NOMO-1 treated with DMSO at 0.1 percent for 48 hours (cell line): Measurements from ENCODE around the gene STING1.
"Not testable (repeated sequence)": the region's sequence is repeated elsewhere in the genome, so short reads cannot be mapped to it uniquely, and the experiment has no call there.

Experiments
- DNase-seq: peaks from one replicate; lab custom pipeline; 2025; ENCODE audit not compliant: unreplicated experiment; lab: John Stamatoyannopoulos, UW

STING1 gene

GRCh38 chr5:139503036-139503817, 20.7 kb upstream of the STING1 start:
- peak; percentile 13 for DNase-seq

DNA sequence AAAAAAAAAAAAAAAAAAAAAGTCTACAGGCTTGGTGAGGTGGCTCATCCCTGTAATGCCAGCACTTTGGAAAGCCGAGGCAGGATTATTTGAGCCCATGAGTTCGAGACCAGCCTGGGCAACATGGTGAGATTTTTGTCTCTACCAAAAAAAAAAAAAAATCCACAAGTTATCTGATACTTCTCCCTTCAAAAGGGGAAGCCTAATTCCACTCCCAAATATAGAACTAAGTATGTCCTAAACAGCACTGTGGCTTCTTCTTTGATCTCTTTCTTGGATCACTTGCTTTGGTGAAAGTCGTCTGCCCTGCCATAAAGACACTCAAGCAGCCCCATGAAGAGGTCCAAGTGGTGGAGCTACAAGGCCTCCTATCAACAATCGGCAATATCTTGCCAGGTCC, 18.8 kb upstream of the STING1 start:
- peak; percentile 31 for DNase-seq

DNA sequence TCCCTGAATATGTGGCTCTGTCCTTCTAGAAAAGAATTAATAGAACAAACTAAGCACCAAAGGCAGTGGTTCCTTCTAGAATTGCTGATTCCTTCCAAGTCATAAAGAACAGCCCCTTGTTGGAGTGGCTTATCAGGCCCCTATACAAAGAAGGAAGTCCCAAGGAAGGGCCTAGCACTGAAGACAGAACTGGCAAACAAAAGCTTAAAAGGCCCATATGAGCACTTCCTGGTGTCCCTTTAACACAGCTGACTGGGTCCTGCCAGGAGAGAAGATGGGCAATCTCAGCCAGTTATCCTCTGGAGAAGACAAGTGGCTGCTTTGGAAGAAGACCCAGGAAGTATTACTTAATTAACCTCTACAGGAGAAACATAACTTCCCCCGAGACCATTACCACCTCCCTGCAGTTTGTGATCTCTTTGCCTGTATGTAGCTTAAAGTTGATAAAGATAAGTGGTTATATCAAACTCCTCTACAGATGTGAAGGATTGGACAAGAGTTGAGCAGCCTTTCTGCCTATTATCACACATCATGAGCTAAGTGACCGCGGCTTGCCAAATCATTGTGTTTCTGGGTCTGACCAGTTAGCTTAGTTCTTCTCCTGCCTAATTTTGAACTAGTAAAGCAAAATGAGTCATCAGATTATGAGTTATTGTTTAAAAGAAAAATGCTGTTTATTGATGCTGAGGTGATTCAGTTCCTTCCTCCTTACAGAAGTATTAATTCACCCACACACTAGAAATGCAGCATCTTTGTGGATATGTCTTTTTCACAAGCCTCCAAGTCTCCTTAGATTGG, 13.3 kb upstream of the STING1 start:
- DNase-seq: peak; percentile 47

GRCh38 chr5:139494832-139495231, 12.3 kb upstream of the STING1 start:
- no peak for DNase-seq

- DNase-seq: no peak
These were observed 11.7 kb upstream of the STING1 start for GRCh38 chr5:139494256-139494655.

DNA sequence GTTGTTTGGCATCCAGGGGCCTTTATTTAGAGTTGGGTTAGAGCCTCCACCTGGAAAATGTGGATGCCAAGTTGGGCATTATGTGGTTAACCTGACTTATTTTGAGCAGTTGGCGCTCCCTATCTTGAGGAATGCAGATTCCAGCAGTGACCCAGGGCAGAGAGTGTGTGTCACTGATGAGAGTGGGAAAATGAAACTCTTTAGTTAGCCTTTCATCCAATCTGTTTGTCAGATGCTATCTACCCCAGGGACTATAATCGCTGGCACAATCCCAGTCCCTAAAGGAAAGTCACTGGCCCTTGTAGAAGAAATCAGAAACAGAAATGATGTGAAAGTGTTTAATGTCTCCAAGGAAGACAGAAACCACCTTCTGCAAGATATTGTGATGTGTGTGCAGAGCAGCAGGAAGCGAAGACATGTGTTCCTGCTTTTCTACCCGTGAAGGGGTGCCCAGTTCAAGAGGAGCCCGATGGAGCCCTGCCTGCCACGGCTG, 10.2 kb upstream of the STING1 start:
- DNase-seq: no peak

DNA sequence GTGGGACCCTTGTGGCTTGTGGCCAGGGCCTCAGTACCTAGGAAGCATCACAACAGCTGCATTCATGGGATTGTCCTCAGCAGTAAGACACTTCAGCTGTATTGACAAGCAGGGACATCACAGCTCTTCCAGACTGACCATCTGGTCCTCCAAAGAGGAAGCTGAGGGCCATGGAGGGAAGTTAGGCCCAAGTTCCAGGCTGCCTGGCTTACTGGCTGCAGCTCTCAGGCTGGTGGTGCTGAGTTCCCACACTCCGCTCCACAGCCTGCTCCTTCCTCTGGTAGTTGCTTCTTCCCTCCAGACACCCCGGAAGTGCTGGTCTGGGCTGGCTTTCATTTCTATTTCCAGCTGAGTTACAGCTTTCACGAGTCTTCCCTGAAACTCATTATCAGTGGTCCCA, 5.7 kb upstream of the STING1 start:
- no peak for DNase-seq

GRCh38 chr5:139486201-139486600, 3.6 kb upstream of the STING1 start:
- no peak for DNase-seq

- not testable (repeated sequence) for DNase-seq
These were observed 291 bp upstream of the STING1 start for GRCh38 chr5:139482890-139483208.

DNA sequence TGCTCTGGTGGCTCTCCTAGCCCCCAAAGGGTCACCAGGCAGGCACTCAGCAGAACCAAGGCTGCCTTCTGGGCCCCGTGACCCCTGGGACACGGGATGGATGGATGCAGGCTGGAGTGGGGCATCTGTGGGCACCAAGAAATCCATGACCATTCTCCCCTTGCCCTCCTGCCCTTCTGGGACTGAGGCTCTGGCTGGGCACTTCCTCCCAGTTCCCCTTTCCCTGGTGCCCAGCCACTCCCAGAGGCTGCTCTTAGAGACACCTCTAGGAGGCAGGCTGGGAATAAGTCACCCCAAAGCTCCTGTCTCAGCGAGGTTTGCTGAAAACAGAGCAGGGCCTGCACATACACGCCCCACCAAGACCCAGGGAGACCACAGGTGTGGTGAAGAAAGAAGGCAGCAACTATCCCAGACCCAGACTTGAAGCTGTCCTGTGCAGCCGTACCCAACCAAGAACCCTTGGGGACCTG, 943 bp downstream of the STING1 start:
- no peak for DNase-seq

DNA sequence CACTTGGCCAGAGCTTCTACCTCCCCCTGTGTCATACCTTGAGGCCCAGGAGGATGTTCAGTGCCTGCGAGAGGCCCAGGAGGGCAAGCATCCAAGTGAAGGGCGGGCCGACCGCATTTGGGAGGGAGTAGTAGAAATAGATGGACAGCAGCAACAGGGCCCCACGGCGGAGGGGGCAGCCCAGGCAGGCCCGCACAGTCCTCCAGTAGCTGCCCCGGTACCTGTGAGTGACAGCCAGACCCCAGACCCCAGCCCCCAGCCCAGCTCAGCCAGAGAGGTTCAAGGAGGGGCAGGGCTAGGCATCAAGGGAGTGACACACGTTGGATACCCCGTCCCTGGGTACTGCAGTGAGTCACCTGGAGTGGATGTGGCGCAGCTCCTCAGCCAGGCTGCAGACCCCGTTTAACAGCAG, 1.4 kb downstream of the STING1 start:
- no peak for DNase-seq

- not testable (repeated sequence) for DNase-seq
These were observed 2.8 kb downstream of the STING1 start for GRCh38 chr5:139479729-139480128.

GRCh38 chr5:139478657-139479423, 3.7 kb downstream of the STING1 start:
- not testable (repeated sequence) for DNase-seq

- no peak for DNase-seq
These were observed 6.5 kb downstream of the STING1 start for GRCh38 chr5:139475865-139476617.

DNA sequence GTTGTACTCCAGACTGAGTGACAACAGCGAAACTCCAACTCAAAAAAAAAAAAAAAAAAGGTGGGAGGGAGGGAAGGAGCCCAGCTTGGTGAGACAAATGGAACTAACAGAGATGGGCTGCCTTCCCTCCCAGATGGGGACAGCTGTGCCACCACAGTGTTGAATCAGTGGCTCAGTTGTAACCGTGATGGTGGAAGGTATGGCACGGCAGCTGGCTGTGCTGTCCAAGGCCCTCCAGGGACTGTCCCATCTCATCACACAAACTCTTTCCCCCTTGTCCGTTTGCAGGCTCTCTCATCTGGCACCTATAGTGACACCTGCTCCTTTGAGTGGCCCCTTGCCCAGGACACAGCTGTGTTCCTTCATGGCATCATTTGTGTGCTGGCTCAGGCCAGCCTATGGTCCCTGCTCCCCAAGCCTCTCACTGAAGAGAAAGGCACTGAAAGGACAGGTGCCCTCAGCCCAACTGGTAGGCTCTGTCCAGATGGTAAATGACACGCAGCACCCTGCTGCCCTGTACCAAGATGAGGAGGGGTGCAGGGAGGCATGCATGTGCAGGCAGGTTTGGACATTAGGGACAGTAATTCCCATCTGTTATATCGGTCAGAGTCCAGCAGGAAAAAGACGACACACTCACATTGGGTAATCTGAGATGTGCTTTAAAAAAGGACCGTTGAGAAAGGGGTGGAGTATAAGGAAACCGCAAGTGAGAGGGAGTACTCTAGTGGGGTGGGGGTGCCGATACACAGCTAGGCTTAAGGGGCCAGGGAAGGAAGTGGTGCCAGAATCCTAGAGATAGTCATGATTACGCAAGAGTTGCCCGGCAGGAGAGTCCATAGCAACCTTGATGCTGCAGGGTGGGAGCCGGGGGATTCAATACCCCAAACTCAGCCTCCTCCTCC, 7.4 kb downstream of the STING1 start:
- peak; percentile 99 for DNase-seq

DNA sequence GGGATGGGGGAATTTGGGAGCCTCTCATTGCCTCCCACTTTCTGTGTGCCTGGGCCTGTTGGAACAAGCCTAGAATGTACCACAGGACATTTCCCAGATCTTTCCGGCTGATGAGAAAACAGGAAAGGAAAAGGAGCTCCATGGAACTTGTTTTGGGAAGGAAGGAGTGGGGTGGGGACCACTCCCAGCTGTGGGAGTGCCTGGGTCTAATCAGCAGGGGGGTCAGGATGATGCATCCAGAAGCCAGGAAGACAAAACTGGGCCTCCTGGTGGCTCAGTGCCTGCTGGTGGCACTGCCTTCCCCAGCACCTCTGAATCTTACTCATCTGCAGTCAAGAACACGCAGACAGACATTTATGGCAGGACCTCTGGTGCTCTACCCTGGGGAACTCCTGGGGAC, 9.0 kb downstream of the STING1 start:
- DNase-seq: no peak

- DNase-seq: no peak
These were observed 9.5 kb downstream of the STING1 start for GRCh38 chr5:139473105-139473504.

GRCh38 chr5:139472386-139473030, 10.1 kb downstream of the STING1 start:
- no peak for DNase-seq

DNA sequence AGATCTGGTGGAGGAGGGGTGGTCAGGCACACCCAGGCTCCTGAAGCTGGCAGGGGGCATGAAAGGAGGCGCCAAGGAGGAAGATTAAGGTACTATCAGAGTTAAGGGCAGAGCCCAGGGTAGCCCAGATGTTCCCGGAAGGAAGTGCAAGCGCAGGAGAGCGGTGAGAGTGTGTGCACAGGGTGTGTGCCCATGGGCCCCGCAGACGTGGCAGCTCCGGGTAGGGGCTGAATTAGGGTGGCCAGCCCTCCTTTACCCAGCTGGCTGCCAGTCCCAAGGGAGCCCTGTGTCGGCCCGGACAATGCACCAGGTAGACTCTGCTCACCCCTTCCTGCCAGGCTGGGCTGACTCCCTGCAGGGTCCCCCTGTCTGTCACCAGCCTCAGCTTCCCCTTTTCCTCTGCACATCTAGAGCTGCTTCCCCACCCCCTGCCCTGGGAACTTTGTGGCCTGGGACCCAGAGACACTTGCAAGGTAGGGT, 11.7 kb downstream of the STING1 start, which contains the start of gene SMIM33:
TSS of gene SMIM33 (plus strand) at position 184 of the 480 bp plus-strand sequence. CDS start at position 302, 118 bp downstream.
- DNase-seq: peak; percentile 65
